Hepatocyte (in vitro differentiated cells): ENCODE results near the gene OR13C4.

Experiments
- CTCF ChIP-seq: fragments of 200-600 bp; sonication (generic); IDR thresholded peaks from 2 replicates; pipeline ENCODE4 v1.5.1; 2016; ENCODE audit warnings: antibody characterized with exemption, mild to moderate bottlenecking; ENCODE audit not compliant: poor library complexity
- EZH2 ChIP-seq: fragments of 200-600 bp; sonication (generic); IDR thresholded peaks from 2 replicates; pipeline ENCODE4 v1.6.1; 2016; ENCODE audit warnings: antibody characterized with exemption, mild to moderate bottlenecking, borderline replicate concordance
- EZH2phosphoT487 ChIP-seq: fragments of 200-600 bp; sonication (generic); IDR thresholded peaks from one replicate; pipeline ENCODE4 v1.6.1; 2018; ENCODE audit warnings: antibody characterized with exemption, mild to moderate bottlenecking, low read depth, moderate library complexity; ENCODE audit not compliant: unreplicated experiment, severe bottlenecking

- TF ChIP-seq CTCF: no peak
- TF ChIP-seq EZH2: no peak
- no peak for TF ChIP-seq EZH2phosphoT487
Measured at GRCh38 chr9:104503963-104504362, 23.0 kb downstream of the OR13C4 start, which contains the start of gene OR13F1.
